ENCODE results near the gene PEF1. TPM values are rescaled to one million over a fixed set of nuclear protein-coding genes. Genes with fewer than 3 reads are reported as not detected.
A peak's percentile ranks its signal among the peaks of the same experiment; 100 is the strongest.

PEF1 gene
- total and polyA plus RNA-seq, 4 donors, result 75.1 to 103 (median 80.8) TPM

DNA sequence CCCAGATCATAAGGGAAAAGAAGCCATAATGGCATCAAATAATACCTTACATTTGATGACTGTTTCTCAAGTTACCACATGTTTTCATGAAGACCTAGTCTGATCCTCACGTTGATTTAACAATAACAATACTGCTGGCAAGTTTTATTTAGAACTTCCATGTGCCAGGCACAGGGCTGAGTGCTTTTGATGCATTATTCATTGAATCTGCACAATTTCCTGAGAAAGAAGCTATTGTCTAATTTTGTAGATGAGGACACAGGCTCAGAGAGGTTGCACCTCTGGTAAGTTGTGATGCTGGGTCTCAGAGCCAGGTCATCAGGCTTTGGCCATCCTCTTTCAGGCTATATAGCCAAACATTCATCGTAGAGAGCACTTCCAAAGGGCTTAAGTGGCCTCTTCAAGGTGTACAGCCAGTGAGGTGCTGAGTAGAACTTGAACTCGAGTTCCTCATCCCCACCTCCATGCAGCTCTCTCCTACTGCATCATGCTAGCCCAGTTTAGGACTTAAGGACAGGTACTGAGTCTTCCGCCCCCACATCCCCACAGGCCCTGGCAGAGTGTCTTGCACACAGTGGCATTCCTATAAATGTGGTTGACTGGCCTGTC is 8.3 kb upstream of the PEF1 start:
- Histone ChIP-seq H3K4me1 (ENCODE audit: control insufficient read depth in 5 of 5, insufficient read depth in 5 of 5, low read length in 5 of 5) (peaks cover 0 to 5% (median 0%) of the 10 kb centered on the region in 5 donors), H3K27ac (ENCODE audit: low read depth in 1 of 2, low read length in 1 of 2) (no peak overlapping the region), H3K9ac (ENCODE audit: insufficient read depth in 1 of 2, low read length in 2 of 2) (no peak overlapping the region), H3K36me3 (ENCODE audit: control insufficient read depth in 4 of 4, insufficient read depth in 4 of 4, low read length in 4 of 4) (peaks cover 0 to 19% (median 7%) of the 10 kb centered on the region in 4 donors), H3K4me3 (no peak overlapping the region), H3K27me3 (ENCODE audit: control insufficient read depth in 3 of 3, insufficient read depth in 3 of 3, low read length in 2 of 3) (no peaks in the 10 kb centered on the region), H3K9me3 (ENCODE audit: control insufficient read depth in 4 of 4, insufficient read depth in 3 of 4, low read length in 3 of 4) (no peaks in the 10 kb centered on the region)
- ATAC-seq (ENCODE audit: insufficient read depth, low FRiP score) (peak; percentile 54), DNase-seq (no peak)
- no peak for TF ChIP-seq CTCF (IDR thresholded peaks at IDR 0.05; ENCODE audit: control extremely low read depth, extremely low read depth)
- WGBS, 2 donors, result 70 to 84% methylated on average over 4 of the region's 4 CpGs

DNA sequence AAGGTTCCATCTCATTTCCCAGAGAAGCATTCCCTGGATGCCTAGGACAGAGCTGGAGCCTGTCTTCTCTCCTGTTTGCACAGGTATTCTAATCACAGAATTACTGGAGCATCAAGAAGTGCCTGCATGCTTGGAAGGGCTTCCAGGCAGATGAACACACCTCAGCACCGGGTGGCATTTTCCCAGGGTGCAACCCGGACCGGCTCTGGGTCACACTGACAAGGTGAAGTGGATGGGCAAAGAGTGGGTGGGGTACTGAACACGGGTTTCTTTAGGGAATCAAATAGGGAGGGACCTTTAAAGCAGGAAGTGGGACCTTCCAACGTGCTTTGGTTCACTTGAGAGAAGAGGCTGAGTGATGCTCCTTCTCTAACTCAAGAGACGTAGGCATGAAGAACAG is 7.1 kb upstream of the PEF1 start:
- Histone ChIP-seq H3K36me3 (ENCODE audit: control insufficient read depth in 4 of 4, insufficient read depth in 4 of 4, low read length in 4 of 4) (peaks cover 0 to 19% (median 3%) of the 10 kb centered on the region in 4 donors), H3K4me3 (no peak overlapping the region), H3K9ac (ENCODE audit: insufficient read depth in 1 of 2, low read length in 2 of 2) (no peak overlapping the region), H3K27ac (ENCODE audit: low read depth in 1 of 2, low read length in 1 of 2) (no peak overlapping the region), H3K27me3 (ENCODE audit: control insufficient read depth in 3 of 3, insufficient read depth in 3 of 3, low read length in 2 of 3) (no peaks in the 10 kb centered on the region), H3K4me1 (ENCODE audit: control insufficient read depth in 5 of 5, insufficient read depth in 5 of 5, low read length in 5 of 5) (peaks cover 0 to 5% (median 0%) of the 10 kb centered on the region in 5 donors), H3K9me3 (ENCODE audit: control insufficient read depth in 4 of 4, insufficient read depth in 3 of 4, low read length in 3 of 4) (no peaks in the 10 kb centered on the region)
- WGBS, 2 donors, result 62 to 78% methylated on average over 6 of the region's 6 CpGs
- ATAC-seq (ENCODE audit: insufficient read depth, low FRiP score) (no peak), DNase-seq (no peak)
- no peak for TF ChIP-seq CTCF (IDR thresholded peaks at IDR 0.05; ENCODE audit: control extremely low read depth, extremely low read depth)

DNA sequence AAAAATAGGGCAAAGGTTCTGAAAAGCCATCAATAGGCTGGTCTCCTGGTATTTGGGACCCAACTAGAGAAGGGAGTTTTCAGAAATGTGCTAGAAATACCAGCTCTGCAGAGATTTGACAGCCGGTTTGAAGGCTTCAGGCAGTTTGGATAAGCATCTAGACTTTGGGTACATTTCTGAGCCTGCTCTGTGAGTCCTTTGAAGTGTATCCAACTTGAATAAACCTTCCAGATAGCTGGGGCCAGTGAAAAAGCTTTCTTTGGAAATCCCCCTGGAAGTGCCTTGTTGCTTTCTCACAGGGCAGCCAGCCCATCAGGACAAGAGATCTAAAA is 6.4 kb upstream of the PEF1 start:
- Histone ChIP-seq H3K4me1 (ENCODE audit: control insufficient read depth in 5 of 5, insufficient read depth in 5 of 5, low read length in 5 of 5) (peaks cover 0 to 5% (median 0%) of the 10 kb centered on the region in 5 donors), H3K4me3 (no peak overlapping the region), H3K27me3 (ENCODE audit: control insufficient read depth in 3 of 3, insufficient read depth in 3 of 3, low read length in 2 of 3) (no peaks in the 10 kb centered on the region), H3K36me3 (ENCODE audit: control insufficient read depth in 4 of 4, insufficient read depth in 4 of 4, low read length in 4 of 4) (peaks cover 0 to 16% (median 3%) of the 10 kb centered on the region in 4 donors), H3K27ac (ENCODE audit: low read depth in 1 of 2, low read length in 1 of 2) (peak overlapping the region in 1 of 2 donors; percentile 17), H3K9ac (ENCODE audit: insufficient read depth in 1 of 2, low read length in 2 of 2) (no peak overlapping the region), H3K9me3 (ENCODE audit: control insufficient read depth in 4 of 4, insufficient read depth in 3 of 4, low read length in 3 of 4) (peaks cover 0 to 2% (median 0%) of the 10 kb centered on the region in 4 donors)
- WGBS, 2 donors, result 27 to 56% methylated on average over 1 of the region's 1 CpG
- no peak for TF ChIP-seq CTCF (IDR thresholded peaks at IDR 0.05; ENCODE audit: control extremely low read depth, extremely low read depth)
- ATAC-seq (ENCODE audit: insufficient read depth, low FRiP score), result no peak
- peak in 1 of 3 donors; percentile 24 for DNase-seq
